Activated CD8-positive, alpha-beta memory T cell treated with anti-CD3 and anti-CD28 coated beads for 1 hour (primary cell): ENCODE results near the gene CD27.
A peak's percentile ranks its signal among the peaks of the same experiment; 100 is the strongest.

Experiments used
- DNase-seq, 2 donors: peaks; one replicate each; pipeline ENCODE4 v3.0.0-alpha.2; 2020; ENCODE audit warnings: low read depth in 1 of 2; ENCODE audit errors: extremely low read depth in 1 of 2

The CD27 gene

GRCh38 chr12:6434205-6435140 lies 10.3 kb upstream of the CD27 start:
- no peak for DNase-seq

- DNase-seq = no peak
Measured at GRCh38 chr12:6435961-6436715, 8.6 kb upstream of the CD27 start.

- DNase-seq = no peak
Measured at GRCh38 chr12:6437586-6437985, 7.2 kb upstream of the CD27 start.

DNA sequence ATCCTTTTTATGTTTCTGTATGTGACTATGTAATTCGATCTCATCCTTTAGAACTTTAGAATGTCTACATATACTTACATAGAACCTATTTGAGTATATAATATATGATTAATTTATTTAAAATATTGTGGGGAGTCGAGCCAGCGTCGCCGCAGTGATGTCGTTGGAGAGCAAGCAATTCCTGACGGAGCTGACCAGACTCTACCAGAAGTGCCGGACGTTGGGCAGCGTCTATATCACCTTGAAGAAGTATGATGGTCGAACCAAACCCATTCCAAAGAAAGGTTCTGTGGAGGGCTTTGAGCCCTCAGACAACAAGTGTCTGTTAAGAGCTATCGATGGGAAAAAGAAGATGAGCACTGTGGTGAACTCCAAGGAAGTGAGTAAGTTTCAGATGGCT lies 6.4 kb upstream of the CD27 start:
- no peak for DNase-seq

- no peak for DNase-seq
Measured at GRCh38 chr12:6440391-6440790, 4.4 kb upstream of the CD27 start.

DNA sequence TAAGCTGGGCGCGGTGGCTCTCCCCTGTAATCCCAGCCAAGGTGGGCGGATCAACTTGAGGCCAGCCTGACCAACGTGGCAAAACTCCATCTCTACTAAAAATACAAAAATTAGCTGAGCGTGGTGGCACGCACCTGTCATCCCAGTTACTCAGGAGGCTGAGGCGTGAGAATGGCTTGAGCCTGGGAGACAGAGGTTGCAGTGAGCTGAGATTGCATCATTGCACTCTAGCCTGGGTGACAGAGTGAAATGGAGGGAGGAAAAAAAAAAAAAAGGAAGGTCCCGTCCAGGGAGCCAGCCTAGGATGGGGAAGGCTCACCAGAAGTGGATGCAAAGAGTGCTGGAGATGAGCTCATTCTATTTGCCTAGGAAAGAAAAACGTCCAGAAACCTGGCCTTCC lies 1.9 kb upstream of the CD27 start:
- DNase-seq = no peak

- DNase-seq = no peak
Measured at GRCh38 chr12:6443361-6443983, 1.3 kb upstream of the CD27 start.

DNA sequence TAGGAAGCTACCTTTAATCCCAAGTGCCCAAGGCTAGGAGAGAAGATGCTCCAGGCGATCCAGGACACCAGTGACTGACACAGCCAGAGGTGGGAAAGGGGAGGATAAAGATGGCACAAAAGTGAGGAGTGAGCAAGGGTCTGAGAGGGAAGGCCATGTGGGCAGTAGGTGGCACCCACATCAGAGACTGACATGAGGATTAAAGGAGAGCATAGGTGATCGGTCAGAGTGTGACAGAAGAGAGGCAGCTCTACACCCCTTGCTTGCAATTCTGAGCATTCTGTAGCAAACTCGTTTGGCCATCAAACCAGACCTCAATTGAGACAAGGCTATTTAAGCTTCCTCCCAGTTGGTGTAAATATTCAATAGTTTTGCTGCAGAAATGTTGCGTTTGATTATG lies 724 bp upstream of the CD27 start:
- DNase-seq = no peak

DNA sequence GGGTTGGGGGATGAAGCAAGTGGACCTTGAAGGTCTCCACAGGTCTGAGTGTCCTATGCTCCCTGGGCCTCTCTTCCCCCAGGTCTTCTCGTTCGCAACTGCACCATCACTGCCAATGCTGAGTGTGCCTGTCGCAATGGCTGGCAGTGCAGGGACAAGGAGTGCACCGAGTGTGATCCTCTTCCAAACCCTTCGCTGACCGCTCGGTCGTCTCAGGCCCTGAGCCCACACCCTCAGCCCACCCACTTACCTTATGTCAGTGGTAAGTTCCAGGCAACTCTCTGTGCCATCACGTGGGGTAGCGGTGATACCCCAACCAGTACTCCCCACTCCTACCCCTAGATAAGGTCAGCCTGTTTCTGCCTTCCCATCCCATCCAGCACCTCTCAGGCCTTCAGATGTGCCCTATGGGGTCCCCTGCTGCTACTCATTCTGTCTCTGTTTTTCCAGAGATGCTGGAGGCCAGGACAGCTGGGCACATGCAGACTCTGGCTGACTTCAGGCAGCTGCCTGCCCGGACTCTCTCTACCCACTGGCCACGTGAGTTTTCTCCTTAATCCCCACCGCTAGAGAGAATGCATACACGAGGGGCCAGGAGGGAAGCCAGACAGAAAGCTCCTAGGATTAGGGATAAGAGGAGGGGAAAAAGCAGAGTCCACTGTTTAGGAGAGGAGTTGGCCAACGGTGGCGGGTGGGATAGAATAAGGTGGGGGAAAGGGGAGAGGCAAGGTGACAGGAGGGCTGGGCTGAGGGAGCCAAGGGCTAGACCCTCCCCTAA lies 5.5 kb downstream of the CD27 start:
- DNase-seq = no peak

DNA sequence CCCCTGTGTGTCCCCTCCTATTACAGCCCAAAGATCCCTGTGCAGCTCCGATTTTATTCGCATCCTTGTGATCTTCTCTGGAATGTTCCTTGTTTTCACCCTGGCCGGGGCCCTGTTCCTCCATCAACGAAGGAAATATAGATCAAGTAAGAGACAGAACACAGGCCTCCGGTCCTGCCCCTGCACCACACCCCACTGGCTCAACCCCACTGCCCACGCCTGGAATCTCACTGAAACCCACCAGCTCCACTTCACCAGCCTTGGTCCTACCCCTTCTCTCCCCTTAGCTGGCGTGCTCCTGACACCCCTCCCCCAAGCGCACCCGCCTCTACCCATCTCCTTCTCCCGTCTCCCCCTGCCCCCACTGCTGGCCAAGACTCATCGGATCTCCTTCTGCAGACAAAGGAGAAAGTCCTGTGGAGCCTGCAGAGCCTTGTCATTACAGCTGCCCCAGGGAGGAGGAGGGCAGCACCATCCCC lies 6.2 kb downstream of the CD27 start:
- DNase-seq = no peak

DNA sequence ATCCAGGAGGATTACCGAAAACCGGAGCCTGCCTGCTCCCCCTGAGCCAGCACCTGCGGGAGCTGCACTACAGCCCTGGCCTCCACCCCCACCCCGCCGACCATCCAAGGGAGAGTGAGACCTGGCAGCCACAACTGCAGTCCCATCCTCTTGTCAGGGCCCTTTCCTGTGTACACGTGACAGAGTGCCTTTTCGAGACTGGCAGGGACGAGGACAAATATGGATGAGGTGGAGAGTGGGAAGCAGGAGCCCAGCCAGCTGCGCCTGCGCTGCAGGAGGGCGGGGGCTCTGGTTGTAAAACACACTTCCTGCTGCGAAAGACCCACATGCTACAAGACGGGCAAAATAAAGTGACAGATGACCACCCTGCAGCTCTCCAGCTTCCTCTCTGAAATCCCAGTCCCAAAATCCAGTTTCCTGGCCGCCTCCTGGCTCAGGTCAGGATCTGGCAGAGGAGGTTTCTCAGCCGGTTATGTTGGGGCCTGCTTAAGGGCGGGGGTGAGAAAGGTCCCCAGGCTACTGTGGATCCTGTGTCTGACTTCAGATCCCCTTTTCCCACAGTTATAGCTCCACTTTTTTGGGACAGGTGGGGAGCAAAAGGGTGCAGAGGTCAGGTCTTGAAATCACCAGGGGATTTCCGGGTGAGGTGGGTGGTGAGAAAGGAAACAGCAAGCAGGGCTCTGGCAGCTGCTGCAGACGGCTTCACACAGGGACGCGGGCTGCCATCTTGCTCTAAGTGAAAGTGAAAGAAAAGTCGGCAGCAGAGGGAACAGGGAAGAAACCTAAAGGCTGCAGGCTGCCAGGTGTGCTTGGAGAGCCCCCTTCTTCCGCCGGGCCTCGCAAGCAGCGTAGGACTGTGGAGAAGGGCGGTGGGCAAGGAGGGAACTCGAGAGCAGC lies 6.8 kb downstream of the CD27 start, which contains the start of gene TAPBPL:
Gene TAPBPL (plus strand): TSS at position 695 of the 897 bp plus-strand sequence. CDS start 207 bp downstream, outside the sequence.
- DNase-seq = peak in 1 of 2 donors; percentile 58

DNA sequence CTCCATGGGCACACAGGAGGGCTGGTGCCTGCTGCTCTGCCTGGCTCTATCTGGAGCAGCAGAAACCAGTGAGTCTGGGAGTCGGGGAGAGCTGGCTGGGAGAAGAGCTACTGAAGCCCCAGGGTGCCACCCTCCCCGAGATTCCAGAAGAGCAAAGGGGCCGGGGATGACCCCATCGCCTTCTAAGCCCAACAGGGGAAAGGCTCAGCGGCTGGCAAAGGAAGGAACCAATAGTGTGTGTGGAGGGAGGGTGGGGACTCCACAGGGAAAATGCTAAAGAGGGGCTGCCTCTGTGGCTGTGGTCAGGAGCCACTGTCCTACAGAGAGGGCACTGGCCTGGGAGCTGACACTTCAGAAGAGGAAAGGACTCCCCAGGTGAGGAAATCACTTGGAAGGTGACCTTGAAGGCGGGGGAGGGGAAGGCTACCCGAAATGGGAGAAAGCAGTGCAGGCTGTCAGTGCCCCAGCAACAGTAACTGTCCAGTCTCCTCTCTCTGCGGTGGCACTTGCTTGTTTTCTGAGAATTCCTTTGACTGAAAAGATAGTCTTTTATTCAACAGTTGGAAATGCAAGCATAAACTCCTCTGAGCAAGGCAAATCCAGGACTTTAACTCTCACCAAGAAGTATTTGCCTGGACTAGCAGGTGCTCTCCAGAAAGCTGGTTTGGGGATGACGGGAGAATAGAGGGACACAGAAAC lies 7.6 kb downstream of the CD27 start:
- DNase-seq = no peak

DNA sequence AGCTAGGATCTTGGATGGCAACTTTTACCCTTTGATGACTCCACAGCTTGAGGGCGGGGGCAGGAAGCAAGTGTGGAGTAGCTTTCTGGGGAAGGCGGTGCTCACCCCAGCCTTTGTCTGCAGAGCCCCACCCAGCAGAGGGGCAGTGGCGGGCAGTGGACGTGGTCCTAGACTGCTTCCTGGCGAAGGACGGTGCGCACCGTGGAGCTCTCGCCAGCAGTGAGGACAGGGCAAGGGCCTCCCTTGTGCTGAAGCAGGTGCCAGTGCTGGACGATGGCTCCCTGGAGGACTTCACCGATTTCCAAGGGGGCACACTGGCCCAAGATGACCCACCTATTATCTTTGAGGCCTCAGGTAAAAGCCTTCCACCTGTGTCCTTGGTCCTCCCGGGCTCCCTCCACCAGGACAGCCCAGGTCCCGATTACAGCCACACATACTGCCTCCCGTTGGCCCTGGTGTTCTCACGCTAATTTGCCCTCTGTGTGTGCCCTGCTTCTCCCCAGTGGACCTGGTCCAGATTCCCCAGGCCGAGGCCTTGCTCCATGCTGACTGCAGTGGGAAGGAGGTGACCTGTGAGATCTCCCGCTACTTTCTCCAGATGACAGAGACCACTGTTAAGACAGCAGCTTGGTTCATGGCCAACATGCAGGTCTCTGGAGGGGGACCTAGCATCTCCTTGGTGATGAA lies 8.3 kb downstream of the CD27 start:
- no peak for DNase-seq

DNA sequence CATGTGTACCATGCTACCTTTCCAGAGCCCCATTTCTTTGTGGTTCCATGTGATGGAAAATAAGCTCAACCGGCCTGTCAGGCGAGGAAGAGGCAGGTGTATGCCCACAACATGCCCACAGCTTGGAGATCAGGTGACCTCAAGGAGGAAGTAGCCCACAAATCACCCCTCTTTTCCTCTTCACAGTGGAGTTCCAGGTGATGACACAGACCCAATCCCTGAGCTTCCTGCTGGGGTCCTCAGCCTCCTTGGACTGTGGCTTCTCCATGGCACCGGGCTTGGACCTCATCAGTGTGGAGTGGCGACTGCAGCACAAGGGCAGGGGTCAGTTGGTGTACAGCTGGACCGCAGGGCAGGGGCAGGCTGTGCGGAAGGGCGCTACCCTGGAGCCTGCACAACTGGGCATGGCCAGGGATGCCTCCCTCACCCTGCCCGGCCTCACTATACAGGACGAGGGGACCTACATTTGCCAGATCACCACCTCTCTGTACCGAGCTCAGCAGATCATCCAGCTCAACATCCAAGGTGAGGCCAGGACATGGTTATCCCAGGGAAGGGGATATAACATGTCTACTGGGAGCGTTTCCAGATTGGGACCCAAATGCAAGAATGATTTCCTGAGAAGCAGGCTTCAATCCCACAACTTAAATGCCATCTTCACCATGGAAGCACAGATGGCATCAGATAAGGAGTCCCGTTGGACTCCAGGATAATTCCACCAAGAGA lies 12.6 kb downstream of the CD27 start:
- DNase-seq = no peak

- no peak for DNase-seq
Measured at GRCh38 chr12:6458281-6459003, 13.7 kb downstream of the CD27 start.

DNA sequence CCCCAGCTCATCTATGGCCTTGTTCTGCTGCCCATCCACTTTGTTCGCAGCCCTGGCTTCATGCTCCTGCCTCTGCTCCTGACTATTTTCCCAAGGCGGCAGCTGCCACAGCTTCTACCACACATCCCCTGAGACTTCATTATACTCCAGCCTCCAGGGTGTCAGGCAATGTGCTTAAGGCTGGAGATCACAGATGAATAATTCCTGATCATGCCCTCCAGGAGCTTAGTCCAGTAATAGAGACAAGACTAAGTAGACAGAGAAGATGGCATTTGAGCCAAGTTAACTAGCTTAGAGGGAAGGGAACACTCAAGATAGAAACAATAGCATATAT lies 14.2 kb downstream of the CD27 start:
- no peak for DNase-seq

GRCh38 chr12:6460751-6461371 lies 16.1 kb downstream of the CD27 start:
- DNase-seq = no peak
